NT2/D1 (cell line): ENCODE results near the gene UBE4A.

Experiments used
- DNase-seq: peaks from one replicate; pipeline ENCODE4 v3.0.0-alpha.2; 2011; ENCODE audit warnings: low read depth, low spot score
- H3K27me3 ChIP-seq: 2 replicates; pipeline ENCODE4 v1.6.0; 2011; ENCODE audit warnings: mild to moderate bottlenecking; ENCODE audit not compliant: insufficient read length, insufficient read depth
- H3K36me3 ChIP-seq: 2 replicates; pipeline ENCODE4 v1.6.1; 2011; ENCODE audit warnings: mild to moderate bottlenecking, low read length, mixed read lengths; ENCODE audit not compliant: insufficient read depth, insufficient read length
- H3K4me1 ChIP-seq: 2 replicates; pipeline ENCODE4 v1.5.1; 2011; ENCODE audit not compliant: insufficient read depth, insufficient read length
- H3K4me3 ChIP-seq: 2 replicates; pipeline ENCODE4 v1.5.1; 2011; ENCODE audit warnings: low read depth; ENCODE audit not compliant: insufficient read length
- H3K9ac ChIP-seq: 2 replicates; pipeline ENCODE4 v1.6.0; 2011; ENCODE audit warnings: low read depth; ENCODE audit not compliant: insufficient read length
- H3K9me3 ChIP-seq: 2 replicates; pipeline ENCODE4 v1.5.1; 2011; ENCODE audit warnings: mild to moderate bottlenecking, low read length; ENCODE audit not compliant: insufficient read depth
- SUZ12 ChIP-seq: IDR thresholded peaks from 2 replicates; pipeline ENCODE4 v1.6.1; 2011; ENCODE audit not compliant: insufficient read length, insufficient read depth; ENCODE audit errors: extremely low read depth
- YY1 ChIP-seq: IDR thresholded peaks from 2 replicates; pipeline ENCODE4 v1.6.1; 2011; ENCODE audit not compliant: insufficient read length, insufficient read depth
- ZNF274 ChIP-seq: IDR thresholded peaks from 2 replicates; pipeline ENCODE4 v1.6.1; 2011; ENCODE audit warnings: mild to moderate bottlenecking, low read depth, low read length

The UBE4A gene

DNA sequence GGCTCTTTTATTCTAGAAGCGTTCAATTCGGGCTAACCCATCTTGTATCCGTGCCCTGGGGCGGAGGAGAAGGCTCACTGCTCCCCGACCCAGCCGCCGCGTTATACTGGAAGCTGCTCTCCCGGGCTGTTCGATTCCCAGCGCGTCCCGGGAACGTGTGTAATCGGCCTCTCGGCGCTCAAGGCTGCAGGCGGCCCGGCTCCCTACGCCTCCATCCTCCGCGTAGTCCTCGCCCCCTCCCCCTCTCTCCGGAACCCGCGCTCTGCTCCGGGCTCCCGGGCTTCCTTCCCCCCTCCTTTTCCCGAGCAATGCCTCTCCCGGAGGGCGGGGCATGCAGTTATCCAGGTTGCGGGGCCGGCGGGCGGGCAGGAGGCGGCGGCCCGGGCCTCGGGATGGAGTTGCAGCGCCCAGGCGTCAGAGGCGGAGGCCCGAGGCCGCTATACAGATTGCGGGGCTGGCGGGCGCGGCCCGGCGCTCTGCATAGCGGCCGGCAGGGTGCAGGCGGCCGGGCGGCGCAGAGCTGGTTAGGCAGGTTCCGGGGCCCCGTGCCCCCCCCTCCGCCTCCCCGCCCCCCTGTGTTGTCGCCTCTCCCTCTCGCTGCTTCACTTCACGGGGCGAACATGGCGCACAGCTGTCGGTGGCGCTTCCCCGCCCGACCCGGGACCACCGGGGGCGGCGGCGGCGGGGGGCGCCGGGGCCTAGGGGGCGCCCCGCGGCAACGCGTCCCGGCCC is 76.7 kb downstream of the UBE4A start, which contains the start of gene KMT2A:
KMT2A (plus strand) TSS at position 600 of the 732 bp plus-strand sequence; CDS start at position 621, 21 bp downstream.
- peak within 1 kb of the TSS; percentile 79 for H3K4me3 ChIP-seq
- H3K36me3 ChIP-seq = peaks cover 21% of the 10 kb centered on the region
- TF ChIP-seq SUZ12 (no peak), ZNF274 (no peak), YY1 (peak; percentile 22)
- no peaks in the 10 kb centered on the region for H3K27me3 ChIP-seq
- H3K9me3 ChIP-seq = no peaks in the 10 kb centered on the region
- H3K4me1 ChIP-seq = no peaks in the 10 kb centered on the region
- H3K9ac ChIP-seq = peak within 1 kb of the TSS; percentile 94
- peak; percentile 96 for DNase-seq

DNA sequence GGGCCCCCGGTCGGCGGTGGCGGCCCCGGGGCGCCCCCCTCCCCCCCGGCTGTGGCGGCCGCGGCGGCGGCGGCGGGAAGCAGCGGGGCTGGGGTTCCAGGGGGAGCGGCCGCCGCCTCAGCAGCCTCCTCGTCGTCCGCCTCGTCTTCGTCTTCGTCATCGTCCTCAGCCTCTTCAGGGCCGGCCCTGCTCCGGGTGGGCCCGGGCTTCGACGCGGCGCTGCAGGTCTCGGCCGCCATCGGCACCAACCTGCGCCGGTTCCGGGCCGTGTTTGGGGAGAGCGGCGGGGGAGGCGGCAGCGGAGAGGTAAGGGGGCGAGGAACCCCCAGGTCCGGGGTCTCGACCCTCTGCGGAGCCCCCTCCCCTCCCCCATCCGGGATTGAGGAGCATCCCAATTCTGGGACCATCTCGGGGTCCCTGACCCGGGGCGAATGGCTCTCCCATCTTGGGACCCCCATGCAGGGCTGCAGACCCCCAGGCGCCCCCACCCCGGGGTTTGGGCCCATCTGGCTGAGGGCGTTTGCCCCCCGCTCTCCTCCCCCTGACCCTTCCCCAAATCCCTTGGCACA is 77.3 kb downstream of the UBE4A start:
- Histone ChIP-seq H3K36me3 (peaks cover 24% of the 10 kb centered on the region), H3K4me3 (peak overlapping the region; percentile 79), H3K4me1 (no peaks in the 10 kb centered on the region), H3K9ac (peak overlapping the region; percentile 94), H3K27me3 (no peaks in the 10 kb centered on the region), H3K9me3 (no peaks in the 10 kb centered on the region)
- no peak for DNase-seq
- TF ChIP-seq ZNF274 = no peak
- no peak for TF ChIP-seq YY1

- Histone ChIP-seq H3K4me3 (peak overlapping the region; percentile 79), H3K4me1 (no peaks in the 10 kb centered on the region), H3K9me3 (no peaks in the 10 kb centered on the region), H3K36me3 (peaks cover 24% of the 10 kb centered on the region), H3K27me3 (no peaks in the 10 kb centered on the region), H3K9ac (peak overlapping the region; percentile 94)
- no peak for DNase-seq
- no peak for TF ChIP-seq ZNF274
- TF ChIP-seq SUZ12 = no peak
- TF ChIP-seq YY1 = no peak
These were observed 78.1 kb downstream of the UBE4A start for GRCh38 chr11:118437208-118438125.

- no peaks in the 10 kb centered on the region for H3K27me3 ChIP-seq
- H3K9me3 ChIP-seq = no peaks in the 10 kb centered on the region
- TF ChIP-seq YY1 = no peak
- TF ChIP-seq ZNF274 = no peak
- no peak for TF ChIP-seq SUZ12
- peaks cover 24% of the 10 kb centered on the region for H3K36me3 ChIP-seq
- H3K9ac ChIP-seq = peak overlapping the region; percentile 94
- peak overlapping the region; percentile 79 for H3K4me3 ChIP-seq
- H3K4me1 ChIP-seq = no peaks in the 10 kb centered on the region
- no peak for DNase-seq
These were observed 79.0 kb downstream of the UBE4A start for GRCh38 chr11:118438314-118438931.

DNA sequence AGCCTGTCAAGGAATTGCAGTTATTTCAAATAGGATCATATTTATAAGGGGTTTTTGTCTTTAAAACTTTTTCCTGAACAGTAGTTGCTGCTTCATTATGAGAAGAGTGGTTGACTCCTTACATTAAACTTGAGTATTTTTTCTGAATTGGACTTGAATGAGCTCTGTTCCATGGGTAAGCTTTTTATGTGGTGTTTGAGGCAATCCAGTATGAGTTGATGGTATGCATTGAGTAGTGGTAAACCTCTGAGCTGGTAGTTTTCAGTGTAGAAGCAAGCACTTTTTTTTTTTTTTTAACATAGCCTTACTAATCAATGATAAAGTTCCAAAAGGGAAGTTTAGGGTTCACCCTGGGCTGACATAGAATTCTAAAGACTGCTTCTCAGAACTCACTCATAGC is 80.2 kb downstream of the UBE4A start:
- no peak for TF ChIP-seq ZNF274
- no peak for TF ChIP-seq YY1
- no peak for TF ChIP-seq SUZ12
- Histone ChIP-seq H3K36me3 (peaks cover 26% of the 10 kb centered on the region), H3K9me3 (no peaks in the 10 kb centered on the region), H3K4me1 (no peaks in the 10 kb centered on the region), H3K27me3 (no peaks in the 10 kb centered on the region), H3K9ac (no peak overlapping the region), H3K4me3 (no peak overlapping the region)
- no peak for DNase-seq

DNA sequence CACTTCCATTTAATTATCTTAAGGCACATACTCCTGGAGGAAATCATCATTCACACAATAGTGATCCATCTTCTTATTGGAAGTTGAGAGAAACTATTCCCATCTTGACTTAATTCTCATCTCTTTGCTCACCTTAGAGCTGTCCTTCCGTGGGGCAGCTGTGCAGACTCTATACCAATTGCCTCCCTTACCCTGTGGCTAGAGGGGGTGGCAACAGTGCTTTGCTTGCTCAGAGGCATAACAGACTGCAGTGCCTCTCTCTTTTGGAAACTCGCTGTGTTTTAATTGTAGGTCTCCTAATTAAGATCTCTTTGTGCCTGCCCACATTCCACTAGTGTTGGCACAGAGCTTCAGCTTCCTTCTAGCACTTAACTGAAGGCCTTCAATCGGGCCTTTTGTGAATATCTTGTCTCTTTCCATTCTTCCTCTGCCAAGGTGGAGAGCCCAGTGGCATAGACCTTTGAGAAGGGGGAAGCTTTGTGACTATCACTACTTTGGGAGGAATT is 82.4 kb downstream of the UBE4A start:
- DNase-seq = no peak
- H3K9me3 ChIP-seq = no peaks in the 10 kb centered on the region
- H3K27me3 ChIP-seq = no peaks in the 10 kb centered on the region
- H3K4me3 ChIP-seq = no peak overlapping the region
- H3K9ac ChIP-seq = no peak overlapping the region
- TF ChIP-seq SUZ12 = no peak
- no peak for TF ChIP-seq ZNF274
- no peak for TF ChIP-seq YY1
- H3K36me3 ChIP-seq = peaks cover 37% of the 10 kb centered on the region
- H3K4me1 ChIP-seq = no peaks in the 10 kb centered on the region

DNA sequence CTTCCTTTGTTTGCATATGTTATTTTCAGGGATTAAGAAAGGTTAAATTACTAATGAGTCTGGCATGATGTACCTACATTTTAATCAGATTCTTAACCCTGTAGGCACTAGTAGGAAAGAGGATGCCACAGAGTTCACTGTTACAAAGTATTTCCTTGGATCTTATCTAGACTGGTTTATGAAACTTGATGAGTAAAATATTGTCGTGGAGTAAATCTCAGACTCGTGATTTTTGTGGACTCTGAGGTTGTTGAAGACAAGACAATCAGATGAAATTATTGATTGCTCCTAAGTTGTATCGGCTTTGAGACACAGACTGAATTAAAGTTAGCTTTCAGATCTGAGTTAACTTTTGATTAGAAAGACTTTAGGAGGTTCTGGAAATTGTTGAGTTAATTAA is 82.9 kb downstream of the UBE4A start:
- peaks cover 39% of the 10 kb centered on the region for H3K36me3 ChIP-seq
- H3K9ac ChIP-seq = no peak overlapping the region
- no peaks in the 10 kb centered on the region for H3K4me1 ChIP-seq
- H3K9me3 ChIP-seq = no peaks in the 10 kb centered on the region
- no peak for DNase-seq
- H3K4me3 ChIP-seq = no peak overlapping the region
- no peaks in the 10 kb centered on the region for H3K27me3 ChIP-seq
- TF ChIP-seq SUZ12 = no peak
- TF ChIP-seq YY1 = no peak
- TF ChIP-seq ZNF274 = no peak
